ENCODE data around the gene FAM3D.

The FAM3D gene

DNA sequence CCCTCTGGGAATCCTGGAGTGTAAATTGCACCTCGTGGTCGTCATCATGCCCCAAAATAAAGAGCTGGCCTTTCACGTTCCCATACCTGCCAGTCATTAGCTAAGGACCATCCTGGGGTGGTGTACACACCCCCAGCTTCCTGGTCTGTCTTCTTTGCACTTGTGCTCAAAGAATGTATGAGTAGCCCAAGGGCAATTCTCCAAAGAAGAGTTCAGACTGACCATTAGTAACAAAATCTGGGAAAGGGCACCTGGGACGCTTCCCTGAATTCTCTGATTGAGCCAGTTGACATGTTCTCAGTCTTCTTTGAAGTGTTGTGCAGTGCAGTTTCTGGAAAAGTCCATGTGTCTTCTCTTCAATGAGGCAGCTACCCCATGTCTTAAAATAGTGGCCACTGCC, 34.8 kb downstream of the FAM3D start:
- Histone ChIP-seq H3K27me3 (ENCODE audit: control insufficient read depth, insufficient read depth, low read length) (peaks cover 32% of the 10 kb centered on the region), H3K36me3 (ENCODE audit: control insufficient read depth, insufficient read depth, low read length) (peaks cover 2% of the 10 kb centered on the region), H3K9me3 (ENCODE audit: control insufficient read depth, insufficient read depth, low read length) (no peaks in the 10 kb centered on the region), H3K9ac (ENCODE audit: low read depth, low read length) (no peak overlapping the region), H3K4me1 (ENCODE audit: control insufficient read depth, insufficient read depth, low read length) (peaks cover 2% of the 10 kb centered on the region), H3K4me3 (ENCODE audit: low read depth, low read length) (no peak overlapping the region)

GRCh38 chr3:58630710-58631092, 35.9 kb downstream of the FAM3D start:
- H3K4me1 ChIP-seq (ENCODE audit: control insufficient read depth, insufficient read depth, low read length) = peaks cover 2% of the 10 kb centered on the region
- no peak overlapping the region for H3K4me3 ChIP-seq (ENCODE audit: low read depth, low read length)
- H3K27me3 ChIP-seq (ENCODE audit: control insufficient read depth, insufficient read depth, low read length) = peaks cover 22% of the 10 kb centered on the region
- no peak overlapping the region for H3K9ac ChIP-seq (ENCODE audit: low read depth, low read length)
- H3K36me3 ChIP-seq (ENCODE audit: control insufficient read depth, insufficient read depth, low read length) = peaks cover 2% of the 10 kb centered on the region
- no peaks in the 10 kb centered on the region for H3K9me3 ChIP-seq (ENCODE audit: control insufficient read depth, insufficient read depth, low read length)

- Histone ChIP-seq H3K9ac (ENCODE audit: low read depth, low read length) (no peak overlapping the region), H3K9me3 (ENCODE audit: control insufficient read depth, insufficient read depth, low read length) (no peaks in the 10 kb centered on the region), H3K36me3 (ENCODE audit: control insufficient read depth, insufficient read depth, low read length) (peaks cover 2% of the 10 kb centered on the region), H3K4me1 (ENCODE audit: control insufficient read depth, insufficient read depth, low read length) (no peaks in the 10 kb centered on the region), H3K4me3 (ENCODE audit: low read depth, low read length) (no peak overlapping the region), H3K27me3 (ENCODE audit: control insufficient read depth, insufficient read depth, low read length) (peaks cover 17% of the 10 kb centered on the region)
Measured at GRCh38 chr3:58630076-58630709, 36.4 kb downstream of the FAM3D start.

- H3K9me3 ChIP-seq (ENCODE audit: control insufficient read depth, insufficient read depth, low read length) = no peaks in the 10 kb centered on the region
- H3K4me1 ChIP-seq (ENCODE audit: control insufficient read depth, insufficient read depth, low read length) = no peaks in the 10 kb centered on the region
- H3K27me3 ChIP-seq (ENCODE audit: control insufficient read depth, insufficient read depth, low read length) = peaks cover 15% of the 10 kb centered on the region
- peaks cover 2% of the 10 kb centered on the region for H3K36me3 ChIP-seq (ENCODE audit: control insufficient read depth, insufficient read depth, low read length)
- H3K4me3 ChIP-seq (ENCODE audit: low read depth, low read length) = no peak overlapping the region
- H3K9ac ChIP-seq (ENCODE audit: low read depth, low read length) = no peak overlapping the region
Measured at GRCh38 chr3:58629629-58630028, 36.9 kb downstream of the FAM3D start.

DNA sequence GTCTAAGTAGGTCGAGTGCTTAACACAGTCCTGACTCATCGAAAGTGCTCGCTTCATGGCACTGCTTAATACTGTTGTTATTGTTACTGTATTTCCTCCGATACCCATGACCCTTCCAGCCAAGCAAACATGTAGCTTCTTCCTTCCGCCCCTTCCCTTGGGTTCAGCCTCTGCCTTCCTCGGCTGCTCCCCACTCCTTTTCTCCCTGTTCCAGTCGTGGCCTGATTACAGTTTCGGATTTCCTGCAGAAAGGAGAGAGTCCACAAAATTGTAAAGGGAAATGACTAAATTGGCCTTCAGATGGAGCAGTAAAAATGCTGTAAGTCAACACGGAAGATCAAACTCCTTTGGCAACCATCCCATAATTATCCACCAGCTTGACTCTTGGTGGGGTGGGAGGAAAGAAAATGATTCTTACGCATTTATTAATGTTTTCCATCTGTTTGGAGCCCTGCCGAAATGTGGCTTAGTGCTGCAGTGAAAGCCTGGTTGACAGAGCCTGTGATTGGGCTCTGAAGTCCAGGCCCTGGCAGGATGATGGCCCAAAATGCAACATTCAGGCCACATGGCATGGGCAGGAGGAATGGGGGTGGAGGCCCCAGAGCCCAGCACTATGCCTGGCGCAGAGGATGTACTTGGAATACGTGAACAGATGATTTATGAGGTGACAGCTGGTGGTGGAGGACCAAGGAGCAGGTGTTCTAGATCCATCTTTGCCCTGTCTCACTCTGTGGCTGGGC, 37.6 kb downstream of the FAM3D start:
- Histone ChIP-seq H3K9ac (ENCODE audit: low read depth, low read length) (no peak overlapping the region), H3K4me1 (ENCODE audit: control insufficient read depth, insufficient read depth, low read length) (no peaks in the 10 kb centered on the region), H3K4me3 (ENCODE audit: low read depth, low read length) (no peak overlapping the region), H3K36me3 (ENCODE audit: control insufficient read depth, insufficient read depth, low read length) (peaks cover 2% of the 10 kb centered on the region), H3K9me3 (ENCODE audit: control insufficient read depth, insufficient read depth, low read length) (no peaks in the 10 kb centered on the region), H3K27me3 (ENCODE audit: control insufficient read depth, insufficient read depth, low read length) (peaks cover 9% of the 10 kb centered on the region)

GRCh38 chr3:58627941-58628340, 38.6 kb downstream of the FAM3D start:
- Histone ChIP-seq H3K27me3 (ENCODE audit: control insufficient read depth, insufficient read depth, low read length) (peaks cover 5% of the 10 kb centered on the region), H3K9ac (ENCODE audit: low read depth, low read length) (no peak overlapping the region), H3K4me3 (ENCODE audit: low read depth, low read length) (no peak overlapping the region)

GRCh38 chr3:58627570-58627885, 39.0 kb downstream of the FAM3D start:
- Histone ChIP-seq H3K4me3 (ENCODE audit: low read depth, low read length) (no peak overlapping the region), H3K36me3 (ENCODE audit: control insufficient read depth, insufficient read depth, low read length) (no peaks in the 10 kb centered on the region), H3K27me3 (ENCODE audit: control insufficient read depth, insufficient read depth, low read length) (peaks cover 2% of the 10 kb centered on the region), H3K4me1 (ENCODE audit: control insufficient read depth, insufficient read depth, low read length) (no peaks in the 10 kb centered on the region), H3K9ac (ENCODE audit: low read depth, low read length) (no peak overlapping the region), H3K9me3 (ENCODE audit: control insufficient read depth, insufficient read depth, low read length) (no peaks in the 10 kb centered on the region)

More at GRCh38 chr3:58627941-58628340, 38.6 kb downstream of the FAM3D start:
- no peaks in the 10 kb centered on the region for H3K4me1 ChIP-seq (ENCODE audit: control insufficient read depth, insufficient read depth, low read length)
- H3K9me3 ChIP-seq (ENCODE audit: control insufficient read depth, insufficient read depth, low read length) = no peaks in the 10 kb centered on the region
- H3K36me3 ChIP-seq (ENCODE audit: control insufficient read depth, insufficient read depth, low read length) = peaks cover 1% of the 10 kb centered on the region

- Histone ChIP-seq H3K4me3 (ENCODE audit: low read depth, low read length) (no peak overlapping the region), H3K36me3 (ENCODE audit: control insufficient read depth, insufficient read depth, low read length) (no peaks in the 10 kb centered on the region), H3K27me3 (ENCODE audit: control insufficient read depth, insufficient read depth, low read length) (peaks cover 2% of the 10 kb centered on the region), H3K9me3 (ENCODE audit: control insufficient read depth, insufficient read depth, low read length) (no peaks in the 10 kb centered on the region), H3K4me1 (ENCODE audit: control insufficient read depth, insufficient read depth, low read length) (no peaks in the 10 kb centered on the region), H3K9ac (ENCODE audit: low read depth, low read length) (no peak overlapping the region)
Measured at GRCh38 chr3:58626841-58627569, 39.6 kb downstream of the FAM3D start.

GRCh38 chr3:58625196-58625824, 41.3 kb downstream of the FAM3D start:
- Histone ChIP-seq H3K9me3 (ENCODE audit: control insufficient read depth, insufficient read depth, low read length) (no peaks in the 10 kb centered on the region), H3K4me3 (ENCODE audit: low read depth, low read length) (no peak overlapping the region), H3K36me3 (ENCODE audit: control insufficient read depth, insufficient read depth, low read length) (no peaks in the 10 kb centered on the region), H3K27me3 (ENCODE audit: control insufficient read depth, insufficient read depth, low read length) (no peaks in the 10 kb centered on the region), H3K9ac (ENCODE audit: low read depth, low read length) (no peak overlapping the region), H3K4me1 (ENCODE audit: control insufficient read depth, insufficient read depth, low read length) (no peaks in the 10 kb centered on the region)

GRCh38 chr3:58624550-58624949, 42.0 kb downstream of the FAM3D start:
- Histone ChIP-seq H3K27me3 (ENCODE audit: control insufficient read depth, insufficient read depth, low read length) (no peaks in the 10 kb centered on the region), H3K4me1 (ENCODE audit: control insufficient read depth, insufficient read depth, low read length) (no peaks in the 10 kb centered on the region), H3K9ac (ENCODE audit: low read depth, low read length) (no peak overlapping the region), H3K36me3 (ENCODE audit: control insufficient read depth, insufficient read depth, low read length) (no peaks in the 10 kb centered on the region), H3K9me3 (ENCODE audit: control insufficient read depth, insufficient read depth, low read length) (no peaks in the 10 kb centered on the region), H3K4me3 (ENCODE audit: low read depth, low read length) (no peak overlapping the region)

- H3K4me1 ChIP-seq (ENCODE audit: control insufficient read depth, insufficient read depth, low read length) = no peaks in the 10 kb centered on the region
- no peak overlapping the region for H3K9ac ChIP-seq (ENCODE audit: low read depth, low read length)
- no peak overlapping the region for H3K4me3 ChIP-seq (ENCODE audit: low read depth, low read length)
- H3K36me3 ChIP-seq (ENCODE audit: control insufficient read depth, insufficient read depth, low read length) = no peaks in the 10 kb centered on the region
- H3K9me3 ChIP-seq (ENCODE audit: control insufficient read depth, insufficient read depth, low read length) = no peaks in the 10 kb centered on the region
- no peaks in the 10 kb centered on the region for H3K27me3 ChIP-seq (ENCODE audit: control insufficient read depth, insufficient read depth, low read length)
Measured at GRCh38 chr3:58623961-58624360, 42.6 kb downstream of the FAM3D start.
